Thyroid gland (tissue), 4 donors: ENCODE measurements around the gene KCTD1. TPM values are rescaled to one million over a fixed set of nuclear protein-coding genes. Genes with fewer than 3 reads are reported as not detected.

ENCODE experiments used
- DNase-seq, 2 donors: peaks; one replicate each; pipeline ENCODE4 v3.0.0-alpha.2; 2019
- H3K27ac ChIP-seq, 3 donors: fragments of 200-600 bp; sonication (generic); 1 replicate in 2 of 3; 2 replicates in 1 of 3; pipeline ENCODE4 v1.5.1; 2016 to 2019; ENCODE audit warnings: mild to moderate bottlenecking in 1 of 3, moderate library complexity in 1 of 3
- H3K27me3 ChIP-seq: fragments of 200-600 bp; sonication (generic); one replicate; pipeline ENCODE4 v1.5.1; 2019
- H3K36me3 ChIP-seq, 2 donors: fragments of 200-600 bp; sonication (generic); one replicate each; pipeline ENCODE4 v1.5.1; 2016 to 2019
- H3K4me1 ChIP-seq, 2 donors: fragments of 200-600 bp; sonication (generic); one replicate each; pipeline ENCODE4 v1.5.1; 2017 to 2019
- H3K4me3 ChIP-seq, 3 donors: fragments of 200-600 bp; sonication (generic); replicated peaks in 1 of 3; 1 replicate in 2 of 3; 2 replicates in 1 of 3; pipeline ENCODE4 v1.5.1; 2016; ENCODE audit warnings: mild to moderate bottlenecking in 1 of 3
- H3K9me3 ChIP-seq: fragments of 200-600 bp; sonication (generic); one replicate; pipeline ENCODE4 v1.5.1; 2017
- CTCF ChIP-seq, 6 experiments: fragments of 200-600 bp in 3 of 6; fragments of 450-650 bp in 3 of 6; sonication (generic) in 3 of 6; IDR thresholded peaks; one replicate each; pipeline ENCODE4 v1.5.1; 2016 to 2019; ENCODE audit warnings: antibody characterized with exemption in 6 of 6, mild to moderate bottlenecking in 2 of 6, inconsistent platforms in 1 of 6, moderate library complexity in 1 of 6
- POLR2A ChIP-seq, 2 donors: fragments of 450-650 bp; IDR thresholded peaks; one replicate each; pipeline ENCODE4 v1.6.1; 2017; ENCODE audit warnings: antibody characterized with exemption in 2 of 2, mild to moderate bottlenecking in 2 of 2, moderate library complexity in 1 of 2
- WGBS, 2 donors: methylation state at CpG; one replicate each; pipeline ENCODE4 v1.1.5; 2017; 5-methylcytosine and 5-hydroxymethylcytosine counted together
- intact Hi-C: fragments of 100-400 bp; cut with DNase I; formaldehyde crosslinking; loops from one replicate; pipeline ENCODE4 v1.15.1; 2023
- total RNA-seq, 4 donors: library from RNA; depleted of rRNA; stranded (reverse); fragments of >200 nt; gene quantifications; one replicate each; pipeline ENCODE4 v1.2.3, GENCODE V29; 2016

Gene KCTD1
- total RNA-seq, 4 donors from 2014 or later = 25.9 to 66.0 (median 34.2) TPM

- intact Hi-C loops = no loop called here
- TF ChIP-seq POLR2A (IDR thresholded peaks at IDR 0.05) (no peak), CTCF (IDR thresholded peaks at IDR 0.05) (no peak)
- Histone ChIP-seq H3K36me3 (peaks cover 0 to 2% of the 10 kb centered on the region in 2 donors), H3K4me3 (no peak overlapping the region), H3K9me3 (no peaks in the 10 kb centered on the region), H3K4me1 (peaks cover 0 to 13% of the 10 kb centered on the region in 2 donors), H3K27ac (no peak overlapping the region), H3K27me3 (no peaks in the 10 kb centered on the region)
- WGBS, 2 donors = 67 to 71% methylated on average over 11 of the region's 11 CpGs
- DNase-seq = no peak
These were observed 84.0 kb downstream of the KCTD1 start for GRCh38 chr18:26464128-26465011.

GRCh38 chr18:26462355-26462754, 86.0 kb downstream of the KCTD1 start:
- Histone ChIP-seq H3K4me1 (peaks cover 0 to 13% of the 10 kb centered on the region in 2 donors), H3K36me3 (peaks cover 0 to 10% of the 10 kb centered on the region in 2 donors), H3K9me3 (no peaks in the 10 kb centered on the region), H3K27me3 (no peaks in the 10 kb centered on the region), H3K4me3 (no peak overlapping the region), H3K27ac (no peak overlapping the region)
- 89 to 97% methylated on average over 4 of the region's 4 CpGs for whole genome bisulfite sequencing, 2 donors
- TF ChIP-seq CTCF (IDR thresholded peaks at IDR 0.05) (no peak), POLR2A (IDR thresholded peaks at IDR 0.05) (no peak)
- no peak for DNase-seq
- intact Hi-C loops = no loop called here

- H3K9me3 ChIP-seq = no peaks in the 10 kb centered on the region
- DNase-seq = no peak
- peaks cover 0 to 10% of the 10 kb centered on the region in 2 donors for H3K36me3 ChIP-seq
- H3K27me3 ChIP-seq = no peaks in the 10 kb centered on the region
- TF ChIP-seq POLR2A (IDR thresholded peaks at IDR 0.05) (no peak), CTCF (IDR thresholded peaks at IDR 0.05) (no peak)
- 53 to 61% methylated on average over 3 of the region's 3 CpGs for WGBS, 2 donors
- H3K4me1 ChIP-seq = peaks cover 0 to 13% of the 10 kb centered on the region in 2 donors
- intact Hi-C loops = no loop called here
- no peak overlapping the region for H3K4me3 ChIP-seq
- H3K27ac ChIP-seq = no peak overlapping the region
These were observed 86.9 kb downstream of the KCTD1 start for GRCh38 chr18:26461405-26461804.

GRCh38 chr18:26460449-26461091, 87.8 kb downstream of the KCTD1 start:
- WGBS, 2 donors = 64 to 66% methylated on average over 4 of the region's 4 CpGs

More at GRCh38 chr18:26460449-26461091, 87.8 kb downstream of the KCTD1 start:
- peaks cover 0 to 10% of the 10 kb centered on the region in 2 donors for H3K36me3 ChIP-seq
- intact Hi-C loops = no loop called here
- no peak overlapping the region for H3K27ac ChIP-seq
- H3K4me3 ChIP-seq = no peak overlapping the region
- no peaks in the 10 kb centered on the region for H3K27me3 ChIP-seq
- H3K9me3 ChIP-seq = no peaks in the 10 kb centered on the region
- TF ChIP-seq POLR2A (IDR thresholded peaks at IDR 0.05) = no peak
- no peak for TF ChIP-seq CTCF (IDR thresholded peaks at IDR 0.05)
- peaks cover 0 to 13% of the 10 kb centered on the region in 2 donors for H3K4me1 ChIP-seq
- peak in 1 of 2 donors; percentile 43 for DNase-seq
